HG03565 (cell line): ENCODE data around the gene HRH3.
A peak's percentile ranks its signal among the peaks of the same experiment; 100 is the strongest.

Experiments used
- ATAC-seq: cut with Tn5 transposase; IDR thresholded peaks from one replicate; pipeline ENCODE4 v1.9.1; 2021; ENCODE audit warnings: mild to moderate bottlenecking, moderate library complexity; ENCODE audit not compliant: unreplicated experiment

Gene HRH3

DNA sequence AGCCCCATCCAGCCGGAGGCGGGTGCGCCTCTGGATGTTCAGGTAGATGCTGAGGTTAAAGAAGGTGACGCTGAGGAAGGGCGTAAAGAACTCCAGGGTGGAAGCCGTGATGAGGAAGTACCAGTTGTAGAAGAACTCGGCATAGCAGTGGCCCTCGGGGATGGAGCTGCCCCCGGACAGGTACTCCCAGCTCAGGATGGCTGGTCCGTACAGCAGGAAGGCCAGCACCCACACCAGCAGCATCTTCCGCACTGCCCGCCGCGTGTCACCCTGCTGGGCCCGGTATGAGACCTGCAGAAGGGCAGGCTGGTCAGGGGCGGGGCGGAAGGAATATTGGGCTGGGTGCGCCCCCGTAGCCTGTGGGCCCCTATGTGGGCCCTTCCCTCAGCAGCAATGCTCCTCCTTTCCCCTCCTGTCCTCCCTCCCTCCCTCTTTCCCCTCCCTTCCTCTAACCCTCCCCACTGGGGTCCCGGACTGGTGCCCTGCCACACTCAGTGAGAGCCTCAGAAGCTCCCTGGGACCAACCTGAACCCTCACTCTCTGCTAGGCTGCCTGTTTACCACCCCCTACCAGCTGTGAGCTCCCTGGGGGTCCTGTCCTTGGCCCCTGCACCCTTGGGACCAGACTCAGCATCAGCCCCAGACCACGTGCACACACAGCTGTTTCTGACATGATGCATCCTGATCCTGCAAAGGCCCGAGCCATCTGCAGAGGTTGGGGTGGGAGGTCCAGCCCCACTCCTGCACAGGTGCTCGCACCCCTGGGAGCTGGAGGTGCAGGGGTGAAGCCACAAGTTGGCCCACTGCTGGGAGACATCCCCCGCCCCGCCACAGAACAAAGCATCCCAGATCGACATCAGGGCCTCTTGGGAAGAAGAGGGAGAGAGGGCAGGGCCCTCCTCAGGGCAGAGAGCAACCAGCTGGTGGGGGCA lies 3.2 kb downstream of the HRH3 start:
- no peak for ATAC-seq

DNA sequence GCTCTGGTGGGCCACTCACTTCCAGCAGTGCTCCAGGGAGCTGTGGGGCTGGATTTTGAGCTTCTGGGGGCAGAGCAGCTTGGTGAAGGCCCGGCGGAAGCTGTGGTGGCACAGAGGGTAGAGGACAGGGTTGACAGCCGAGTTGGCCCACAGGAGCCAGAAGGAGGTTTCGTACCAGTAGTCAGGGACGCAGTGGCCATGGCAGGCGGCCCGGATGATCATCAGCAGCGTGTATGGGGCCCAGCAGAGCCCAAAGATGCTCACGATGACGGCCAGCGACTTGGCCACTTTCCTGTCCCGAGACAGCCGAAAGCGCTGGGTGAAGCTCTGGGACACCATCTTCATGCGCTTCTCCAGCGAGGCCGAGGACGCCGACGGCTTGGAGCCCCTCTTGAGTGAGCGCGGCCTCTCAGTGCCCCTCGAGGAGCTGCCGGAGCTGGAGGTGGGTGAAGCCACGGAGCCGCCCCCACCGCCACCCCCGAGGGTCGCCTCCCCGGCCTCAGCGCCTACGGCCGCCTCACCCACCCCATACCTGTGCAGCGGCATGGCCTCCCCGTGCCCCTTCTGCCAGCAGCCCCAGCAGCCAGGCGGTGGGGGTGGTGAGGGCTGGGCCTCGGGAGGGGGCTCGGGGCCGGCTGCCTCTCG lies 4.0 kb downstream of the HRH3 start:
- no peak for ATAC-seq

DNA sequence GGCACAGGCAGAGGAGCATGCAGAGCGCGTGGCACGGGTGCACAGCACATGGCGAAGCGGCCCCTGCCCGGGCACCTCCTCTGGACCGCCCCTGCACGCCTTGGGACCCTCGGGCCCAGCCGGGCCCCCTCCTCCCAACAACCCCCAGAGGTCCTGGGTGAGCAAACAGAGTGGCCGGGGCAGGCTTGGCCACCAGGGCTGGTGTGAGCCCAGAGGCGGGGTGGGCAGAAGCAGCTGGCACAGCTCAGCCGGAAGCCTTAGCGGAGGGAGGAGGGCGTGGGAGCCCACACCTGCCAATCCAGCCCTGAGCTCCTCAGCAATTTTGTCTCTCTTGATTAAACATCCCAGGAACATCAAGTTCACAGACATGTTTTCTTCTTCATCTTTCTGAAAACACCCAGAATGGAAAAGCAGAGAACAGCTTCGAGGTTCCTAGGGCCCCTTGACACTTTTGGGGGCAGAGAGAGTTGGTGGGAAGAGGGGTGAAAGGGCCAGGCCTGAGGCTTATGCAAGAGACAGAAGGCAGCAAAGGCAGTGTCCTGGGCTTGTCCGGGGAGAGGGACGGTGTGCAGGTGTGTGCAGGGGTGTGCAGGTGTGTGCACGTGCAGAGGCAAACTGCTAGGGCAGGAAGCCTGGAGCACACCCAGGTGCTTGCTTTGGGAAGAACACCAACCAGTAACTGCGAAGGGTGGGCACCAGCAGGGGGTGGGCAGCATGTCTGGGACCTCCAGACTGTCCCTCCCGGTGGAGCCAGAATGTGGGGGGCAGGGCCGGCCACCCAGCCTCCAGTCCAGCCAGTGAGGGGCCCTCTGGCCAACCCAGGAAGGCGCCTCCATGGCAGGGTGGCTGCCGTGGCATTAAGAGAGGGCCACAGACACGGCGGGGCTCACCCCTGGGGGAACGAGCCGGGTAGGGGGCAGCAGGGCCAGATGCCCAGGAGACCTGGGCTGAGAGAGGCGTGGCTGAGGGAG lies 4.8 kb downstream of the HRH3 start:
- ATAC-seq, result no peak

DNA sequence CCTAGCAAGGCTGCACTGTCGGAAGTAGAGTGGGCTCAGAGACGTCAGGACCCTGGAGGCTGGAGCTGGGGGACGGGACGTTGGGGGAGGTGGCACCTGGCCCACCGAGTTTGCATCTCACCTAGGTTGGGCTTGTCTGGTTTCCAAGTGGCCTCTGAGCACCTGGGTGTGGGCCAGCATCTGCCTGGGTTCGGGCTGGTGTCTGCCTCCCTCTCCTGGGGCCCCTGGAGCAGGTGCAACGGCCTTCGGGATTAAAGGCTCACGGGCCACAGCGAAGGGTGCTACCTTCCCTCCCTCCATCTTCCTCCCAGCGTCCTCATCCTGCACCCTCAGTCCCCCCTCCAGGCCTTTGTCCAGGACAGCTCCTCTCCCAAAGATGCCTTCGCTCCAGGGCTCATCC lies 6.0 kb downstream of the HRH3 start:
- no peak for ATAC-seq

DNA sequence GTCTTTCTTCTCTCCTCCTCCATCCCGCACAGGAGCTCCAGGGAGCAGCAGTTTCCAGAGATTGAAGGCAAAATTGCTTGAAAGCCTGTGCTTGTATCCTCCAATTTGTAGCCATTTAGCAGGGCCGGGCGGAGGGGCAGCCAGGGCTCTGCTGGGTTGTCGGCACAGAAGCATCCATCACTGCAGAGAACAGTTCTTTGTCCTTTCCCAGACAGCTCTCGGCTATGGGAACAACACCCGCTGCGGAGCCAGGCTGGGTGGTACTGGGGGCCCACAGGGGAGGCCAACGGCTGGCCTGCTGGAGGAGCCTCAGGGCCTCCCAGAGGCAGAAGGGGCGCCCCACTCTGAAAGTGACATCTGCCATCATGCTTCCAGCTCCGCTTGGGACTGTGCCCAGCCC lies 7.8 kb downstream of the HRH3 start:
- ATAC-seq, result no peak

DNA sequence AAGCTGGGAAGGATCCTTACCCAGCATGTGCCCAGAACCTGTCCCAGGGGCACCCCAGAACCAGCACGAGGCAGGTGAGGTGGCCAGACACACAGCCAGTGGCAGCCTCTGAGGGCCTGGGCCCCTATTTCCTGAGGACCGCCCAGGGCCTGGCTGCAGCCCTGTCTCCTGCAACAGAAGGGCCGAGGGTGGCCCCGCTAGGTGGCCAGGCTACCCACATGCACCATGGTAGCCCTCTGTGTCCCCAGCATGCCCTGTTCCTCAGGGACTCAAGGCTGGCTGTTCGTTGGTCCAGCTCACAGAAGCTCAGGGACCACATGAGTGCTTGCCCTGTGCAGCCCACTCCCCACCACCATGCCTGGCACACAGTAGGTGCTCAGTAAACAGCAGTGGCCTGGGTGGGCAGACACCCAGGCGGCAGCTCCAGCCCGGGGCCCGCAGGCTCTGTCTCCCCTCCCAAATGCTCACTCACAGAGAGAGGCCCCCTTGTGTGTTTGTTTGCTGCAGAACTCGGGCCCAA lies 8.2 kb downstream of the HRH3 start:
- no peak for ATAC-seq

DNA sequence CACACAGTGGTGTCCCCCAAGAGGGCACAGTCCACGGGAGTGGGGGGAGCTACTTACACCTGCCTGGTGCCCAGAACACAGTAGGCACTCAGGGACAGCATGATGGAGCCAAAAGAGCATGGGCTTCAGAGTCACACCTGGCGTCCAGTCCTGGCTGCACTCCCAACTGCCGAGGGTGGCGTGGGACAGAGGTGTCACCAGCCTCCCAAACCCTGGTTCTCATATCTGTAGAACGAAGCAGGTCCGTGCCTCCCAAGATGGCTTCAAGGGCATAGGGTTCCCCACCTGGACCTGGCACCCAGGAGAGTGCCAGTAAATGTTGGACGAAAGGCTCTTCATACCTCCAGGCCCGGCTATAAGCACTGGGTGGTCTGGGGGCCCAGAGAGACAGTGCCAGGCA lies 8.9 kb downstream of the HRH3 start:
- no peak for ATAC-seq

DNA sequence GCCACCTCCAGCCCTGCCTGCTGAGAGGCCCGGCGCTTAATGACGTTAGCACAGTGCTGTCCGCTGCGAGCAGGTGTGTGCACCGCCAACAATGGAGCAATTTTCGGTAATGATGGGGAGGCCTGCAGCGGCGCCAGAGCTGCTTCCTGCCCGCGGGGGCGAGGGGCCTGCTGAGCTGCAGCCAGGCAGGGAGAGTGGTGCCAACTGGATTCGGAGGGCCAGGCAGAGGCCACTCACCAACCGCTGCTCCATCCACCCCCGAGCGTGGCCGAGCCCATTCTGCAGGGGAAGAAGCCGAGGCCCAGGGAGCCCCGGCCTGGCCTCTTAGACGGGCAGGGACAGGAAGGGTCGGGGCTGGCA lies 9.6 kb downstream of the HRH3 start:
- no peak for ATAC-seq

DNA sequence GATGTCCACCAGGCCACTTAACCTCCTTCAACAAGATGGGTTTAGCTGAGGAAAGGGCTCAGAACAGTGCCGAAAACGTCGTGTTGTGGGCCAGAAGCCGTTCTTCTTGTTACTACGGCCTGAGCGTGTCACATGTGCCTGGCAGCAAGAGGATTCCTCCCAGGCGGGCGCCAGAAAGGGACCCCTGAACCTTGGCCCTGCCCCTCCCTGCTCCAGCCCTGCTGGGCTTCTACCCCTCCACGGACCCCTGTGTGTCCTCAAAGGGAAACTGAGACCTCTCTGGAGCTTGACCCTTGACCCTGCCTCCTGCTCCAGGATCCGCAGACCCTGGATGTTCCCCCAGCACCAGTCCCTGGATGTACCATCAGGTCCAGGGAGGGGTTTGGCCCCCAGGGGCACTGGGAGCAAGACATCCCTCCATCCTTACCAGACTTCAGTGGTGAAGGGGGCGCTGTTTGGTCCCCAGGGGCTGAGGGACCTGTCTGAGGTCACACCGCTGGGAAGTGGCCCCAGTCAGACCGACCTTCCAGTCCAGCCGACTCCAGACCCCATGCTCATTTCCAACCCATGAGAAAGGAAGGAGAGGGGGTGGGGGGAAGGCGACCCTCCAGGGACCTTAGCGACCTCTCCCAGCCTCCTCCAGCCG lies 10.1 kb downstream of the HRH3 start:
- ATAC-seq, result no peak

DNA sequence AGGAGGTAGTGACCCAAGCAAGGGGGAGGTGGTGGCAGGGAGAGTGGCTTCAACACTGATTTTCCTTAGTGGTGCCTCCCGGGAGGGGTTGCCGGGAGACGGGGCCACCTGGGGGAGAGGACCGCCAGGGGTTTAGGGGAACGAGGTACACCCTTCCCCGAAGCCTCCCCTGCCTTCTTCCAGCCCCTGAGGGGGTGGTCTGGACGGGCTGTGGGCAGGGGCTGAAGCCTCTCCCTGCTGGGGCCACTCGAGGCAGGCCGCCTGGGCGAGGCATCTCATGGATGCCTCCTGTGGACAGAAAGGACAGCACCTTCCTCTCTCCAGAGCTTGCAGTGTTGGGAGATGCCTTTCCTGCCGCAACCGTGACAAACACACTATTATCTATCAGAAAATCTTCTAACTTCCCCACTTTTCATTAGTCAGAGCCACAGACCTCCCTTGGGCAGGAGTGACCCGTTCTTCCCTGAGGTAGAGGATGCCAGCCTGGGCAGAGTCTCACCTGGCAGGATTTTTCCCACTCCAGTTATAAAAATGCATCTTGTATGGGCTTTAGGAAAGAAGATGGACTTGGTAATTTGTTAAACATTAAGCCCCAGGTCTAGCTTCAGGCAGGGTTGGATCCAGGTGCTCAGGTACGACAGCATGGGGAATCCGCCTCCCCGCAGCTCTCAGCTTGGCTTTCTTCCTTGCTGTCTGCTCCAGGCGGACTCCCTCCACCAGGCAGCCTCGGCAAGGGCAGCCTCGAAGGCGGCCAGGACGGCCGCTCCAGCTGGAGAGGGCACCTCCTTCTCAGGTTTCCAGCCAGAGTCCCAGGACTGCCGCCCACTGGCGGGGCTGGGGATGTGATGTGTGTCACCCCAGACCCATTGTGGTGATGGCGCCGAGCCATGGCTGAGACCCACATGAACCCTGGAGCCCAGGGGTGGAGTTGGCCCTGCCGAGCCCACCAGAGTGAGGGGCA lies 11.0 kb downstream of the HRH3 start:
- ATAC-seq, result no peak

DNA sequence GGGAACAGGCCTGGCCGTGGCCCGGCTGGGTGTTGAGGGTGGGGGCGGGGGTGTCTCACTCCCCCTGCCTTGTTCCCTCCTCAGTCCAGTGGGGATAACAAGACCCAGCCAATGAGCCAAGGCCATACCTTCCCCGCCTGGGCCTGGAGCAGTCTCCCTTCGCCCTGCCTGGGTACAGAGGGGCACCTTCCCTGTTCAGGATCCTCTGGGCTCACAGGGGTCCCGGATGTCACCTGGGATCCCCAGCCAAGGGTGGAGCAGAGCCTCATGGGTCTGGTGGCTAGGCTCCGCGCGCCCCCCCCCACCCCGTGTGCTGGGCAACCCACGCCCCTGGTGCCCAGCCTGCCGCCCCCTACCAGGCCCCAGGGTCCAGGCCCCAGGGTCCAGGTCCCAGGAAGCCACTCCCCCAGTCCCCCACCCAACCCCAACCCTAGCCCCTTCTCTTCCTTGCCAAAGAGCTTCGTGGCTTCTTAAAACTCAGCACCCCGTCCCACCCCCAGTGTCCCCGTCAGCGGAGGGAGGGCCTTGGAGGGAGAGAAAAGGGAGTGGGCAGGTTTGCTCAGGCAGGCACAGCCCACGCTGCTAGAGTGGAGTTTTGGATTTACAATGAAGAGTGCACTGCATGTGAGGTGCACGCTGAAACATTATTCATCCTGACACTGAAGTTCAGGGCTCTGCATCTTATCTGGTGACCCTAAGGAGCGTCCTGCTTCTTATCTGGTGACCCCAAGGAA lies 11.8 kb downstream of the HRH3 start:
- no peak for ATAC-seq

DNA sequence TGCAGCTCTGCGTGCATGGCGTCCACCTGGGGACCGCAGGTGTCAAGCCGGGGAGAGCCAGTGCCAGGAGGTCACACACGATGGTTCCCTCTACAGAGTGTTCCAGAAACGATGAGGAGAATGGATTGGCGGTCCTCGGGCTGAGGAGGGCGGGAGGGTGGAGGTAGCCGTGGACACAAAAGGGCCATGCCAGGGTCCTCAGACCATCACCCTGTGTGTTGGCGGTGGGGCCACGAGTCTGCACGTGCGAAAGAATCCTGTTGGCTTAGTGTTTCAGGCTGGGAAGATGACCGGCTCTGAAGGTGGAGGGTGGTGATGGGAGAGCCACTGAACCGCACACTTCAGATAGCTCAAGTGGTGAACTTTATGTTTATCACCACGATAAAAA lies 13.7 kb downstream of the HRH3 start:
- no peak for ATAC-seq

DNA sequence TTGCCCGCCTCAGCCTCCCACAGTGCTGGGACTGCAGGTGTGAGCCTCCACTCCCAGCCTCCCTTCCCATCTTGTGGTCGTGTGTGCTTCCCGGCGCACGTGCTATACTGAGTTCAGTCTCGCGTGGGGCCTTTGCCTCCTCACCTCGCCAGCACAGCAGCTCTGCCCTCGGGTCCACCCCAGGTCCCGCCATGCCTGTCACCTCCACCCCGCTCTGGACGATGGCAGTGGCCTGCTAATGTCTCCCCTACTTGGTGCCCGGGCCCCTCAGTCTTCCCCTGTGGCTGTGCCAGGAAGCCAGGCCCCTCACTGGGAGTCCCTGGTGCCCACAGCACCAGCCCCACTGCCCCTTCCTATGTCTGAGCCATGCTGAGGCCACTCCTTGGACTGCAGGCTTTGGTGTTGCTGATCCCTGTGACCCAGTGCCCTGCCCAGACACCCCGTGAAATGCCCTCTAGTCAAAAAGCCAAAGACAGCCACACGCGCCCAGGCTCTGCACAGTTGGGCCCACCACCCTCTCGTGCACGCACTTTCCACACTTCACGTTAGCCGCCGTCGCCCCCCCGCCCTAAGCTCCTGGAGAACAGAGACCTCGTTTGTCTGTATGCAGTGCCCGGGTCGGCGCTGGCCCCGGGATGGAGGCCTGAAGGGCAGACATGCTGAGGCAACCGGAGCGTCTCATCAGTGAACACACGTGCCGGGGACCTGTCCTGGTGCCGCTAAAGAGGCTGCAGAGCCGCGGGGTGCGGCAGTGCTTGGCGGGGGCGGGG lies 14.3 kb downstream of the HRH3 start:
- no peak for ATAC-seq

DNA sequence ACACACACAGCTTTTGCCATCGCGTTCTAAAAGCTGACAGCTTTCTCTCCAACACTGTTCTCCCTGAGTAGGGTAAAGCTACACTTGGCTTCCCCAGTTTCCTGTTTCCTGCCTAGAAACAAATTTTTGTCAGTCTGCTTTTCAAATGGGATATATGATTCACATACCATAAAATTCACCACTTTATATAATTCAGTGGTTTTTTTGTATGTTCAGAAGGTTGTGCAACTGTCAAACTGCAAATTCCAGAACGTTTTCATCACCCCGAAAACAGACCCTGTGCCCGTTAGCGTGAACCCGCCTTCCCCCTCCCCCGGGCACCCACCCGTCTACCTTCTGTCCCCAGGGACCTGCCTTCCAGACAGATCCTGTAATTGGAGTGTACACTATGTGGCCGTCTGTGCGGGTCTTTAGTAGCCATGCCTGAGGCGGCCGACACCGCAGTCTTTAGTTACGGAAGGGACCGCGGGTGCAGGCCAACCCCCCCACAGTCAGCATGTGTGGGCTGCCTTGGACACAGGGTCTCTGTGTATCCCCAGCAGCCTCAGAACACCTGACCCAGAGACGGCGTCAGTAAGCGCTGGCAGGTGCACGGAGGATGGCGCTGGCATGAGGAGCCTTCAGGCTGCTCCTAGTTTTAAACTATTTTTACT lies 16.6 kb downstream of the HRH3 start:
- ATAC-seq, result no peak

DNA sequence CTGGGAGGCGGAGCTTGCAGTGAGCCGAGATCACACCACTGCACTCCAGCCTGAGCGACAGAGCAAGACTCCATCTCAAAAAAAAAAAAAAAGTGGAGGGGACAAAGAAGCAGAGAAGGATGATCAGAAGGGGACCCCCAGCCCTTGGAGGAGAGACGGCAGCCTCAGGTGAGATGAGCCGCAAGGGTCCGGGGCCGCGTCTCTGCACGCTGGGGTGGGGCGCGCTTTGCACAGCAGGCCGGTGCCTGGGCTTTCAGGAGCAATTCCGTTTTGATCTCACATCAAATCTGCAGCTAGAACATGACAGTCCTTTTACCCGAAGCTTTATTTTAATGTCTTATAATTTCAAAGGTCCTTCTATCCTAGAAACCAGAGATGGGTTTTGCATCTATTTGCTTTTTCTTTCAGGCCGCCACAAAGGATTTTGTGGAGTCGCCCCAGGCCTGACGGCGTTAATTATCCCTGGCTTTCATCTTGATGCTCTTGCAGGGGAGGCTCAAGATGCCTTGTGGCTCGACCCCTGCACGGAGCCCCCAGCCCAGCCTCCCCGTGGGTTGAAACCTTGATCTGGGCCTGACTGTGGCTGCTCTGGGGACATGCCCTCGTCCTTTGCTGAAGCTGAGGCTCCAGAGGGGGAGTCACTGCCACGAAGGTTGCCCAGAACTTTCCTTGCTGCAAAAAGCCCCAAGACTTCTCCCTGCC lies 17.3 kb downstream of the HRH3 start:
- ATAC-seq, result no peak

DNA sequence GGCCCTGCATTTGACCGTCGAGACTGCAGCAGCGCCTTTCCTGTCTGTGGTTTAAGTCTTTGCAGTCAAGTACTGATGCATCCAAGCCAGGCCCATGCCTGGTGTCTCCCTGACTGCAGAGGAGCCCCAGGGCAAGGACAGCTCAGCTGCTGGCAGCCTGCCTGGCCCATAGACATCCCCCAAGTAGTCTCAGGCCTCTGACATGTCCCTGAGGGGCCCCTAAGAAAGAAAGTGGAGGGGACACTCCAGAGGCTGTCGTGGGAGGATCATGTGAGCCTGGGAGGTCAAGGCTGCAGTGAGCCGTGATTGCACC lies 18.0 kb downstream of the HRH3 start:
- ATAC-seq, result peak; percentile 22
